ENCODE data around the gene METRN.

The METRN gene

DNA sequence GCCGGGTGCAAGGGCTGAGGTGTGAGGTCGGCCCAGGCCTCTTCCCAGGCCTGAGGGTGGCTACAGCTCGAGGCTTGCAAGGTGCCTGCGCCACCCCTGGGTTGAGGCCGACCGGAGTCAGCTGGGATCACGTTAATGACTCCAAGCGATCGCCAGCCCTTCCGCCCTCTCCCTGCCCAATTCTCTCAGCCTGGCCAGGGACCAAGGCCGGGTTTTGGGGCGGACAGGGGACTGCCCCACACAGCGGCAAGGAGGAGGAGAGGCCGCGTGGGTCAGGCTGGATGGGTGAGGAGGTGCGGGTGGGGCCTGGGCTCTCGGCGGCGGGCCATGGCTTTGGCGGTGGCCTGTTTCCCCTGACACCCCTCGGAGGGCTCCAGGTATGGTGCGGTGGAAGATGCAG lies 21.6 kb upstream of the METRN start:
- DNase-seq, result no peak

DNA sequence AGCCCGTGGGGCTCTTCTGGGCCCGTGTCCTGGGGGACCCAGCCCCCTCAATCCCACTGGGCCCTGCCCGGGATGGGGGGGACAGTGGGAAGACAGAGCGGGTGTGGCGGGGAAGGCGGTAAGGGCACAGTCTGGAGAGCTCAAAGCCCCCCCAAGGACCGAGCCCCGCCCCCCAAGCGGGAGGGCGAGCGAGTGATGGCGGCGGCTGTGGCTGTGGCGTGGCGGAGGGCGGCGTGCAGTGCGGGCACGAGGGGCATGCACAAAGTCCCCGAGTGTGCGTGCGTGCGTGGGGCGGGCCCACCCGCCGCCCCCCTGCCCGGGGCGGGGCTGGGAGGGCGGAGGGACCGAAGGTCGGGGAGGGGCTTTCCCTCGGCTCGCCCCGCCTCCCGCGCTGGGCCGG lies 21.2 kb upstream of the METRN start:
- no peak for DNase-seq

DNA sequence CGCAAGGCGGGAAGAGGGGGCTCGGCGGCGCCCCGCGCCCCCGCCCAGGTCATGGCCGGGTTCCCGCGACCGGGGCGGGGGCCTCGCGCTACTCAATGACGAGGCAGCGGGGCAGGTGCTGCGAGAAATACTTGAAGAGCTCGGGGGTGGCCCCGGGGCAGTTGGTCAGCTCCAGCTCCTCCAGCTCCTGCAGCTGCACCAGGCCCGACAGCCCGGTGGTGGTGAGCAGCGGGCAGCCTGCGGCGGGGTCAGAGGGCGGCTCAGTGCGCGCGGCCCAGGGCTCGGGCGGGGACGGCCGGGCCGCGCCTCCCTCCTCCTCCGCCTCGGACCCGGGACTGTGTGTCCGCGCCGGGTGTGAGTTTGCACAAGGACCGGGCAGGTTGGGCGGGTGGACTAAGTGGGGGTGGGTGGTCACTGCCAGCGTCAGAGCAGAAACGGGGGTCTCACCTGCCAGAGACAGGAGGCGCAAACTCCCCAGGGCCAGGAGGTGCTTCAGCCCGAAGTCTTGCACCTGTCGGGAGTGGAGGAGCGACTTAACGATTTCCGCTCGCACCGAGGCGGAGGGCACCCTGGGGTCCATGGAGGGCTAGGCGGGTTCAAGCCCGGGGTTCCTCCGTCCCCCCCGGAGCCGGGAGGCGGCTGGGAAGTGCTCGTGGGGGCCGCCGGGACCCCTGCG lies 20.6 kb upstream of the METRN start:
- no peak for DNase-seq

DNA sequence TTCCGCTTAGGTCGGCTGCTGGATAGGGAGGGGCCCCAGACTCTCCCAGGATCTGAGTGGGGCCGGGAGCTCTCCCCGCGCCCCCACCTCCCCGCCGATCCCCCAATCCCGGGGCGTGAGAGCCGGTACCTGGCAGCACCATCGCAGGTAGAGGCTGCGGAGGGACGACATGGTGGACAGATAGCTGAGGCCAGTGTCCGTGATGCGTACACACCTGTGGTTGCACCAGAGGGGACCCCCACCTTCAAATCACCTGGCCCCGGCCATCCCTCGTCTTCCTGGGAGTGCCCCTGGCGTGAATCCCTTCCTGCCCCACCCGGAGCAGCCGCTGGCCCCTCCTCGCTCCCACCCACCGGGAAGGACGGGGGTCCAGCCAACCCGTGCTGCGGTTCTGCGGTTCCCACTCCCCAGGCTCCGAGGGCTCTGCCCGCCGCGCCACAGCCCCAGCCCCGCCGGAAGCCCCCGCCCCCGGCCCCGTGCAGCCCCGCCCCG lies 20.0 kb upstream of the METRN start:
- no peak for DNase-seq

DNA sequence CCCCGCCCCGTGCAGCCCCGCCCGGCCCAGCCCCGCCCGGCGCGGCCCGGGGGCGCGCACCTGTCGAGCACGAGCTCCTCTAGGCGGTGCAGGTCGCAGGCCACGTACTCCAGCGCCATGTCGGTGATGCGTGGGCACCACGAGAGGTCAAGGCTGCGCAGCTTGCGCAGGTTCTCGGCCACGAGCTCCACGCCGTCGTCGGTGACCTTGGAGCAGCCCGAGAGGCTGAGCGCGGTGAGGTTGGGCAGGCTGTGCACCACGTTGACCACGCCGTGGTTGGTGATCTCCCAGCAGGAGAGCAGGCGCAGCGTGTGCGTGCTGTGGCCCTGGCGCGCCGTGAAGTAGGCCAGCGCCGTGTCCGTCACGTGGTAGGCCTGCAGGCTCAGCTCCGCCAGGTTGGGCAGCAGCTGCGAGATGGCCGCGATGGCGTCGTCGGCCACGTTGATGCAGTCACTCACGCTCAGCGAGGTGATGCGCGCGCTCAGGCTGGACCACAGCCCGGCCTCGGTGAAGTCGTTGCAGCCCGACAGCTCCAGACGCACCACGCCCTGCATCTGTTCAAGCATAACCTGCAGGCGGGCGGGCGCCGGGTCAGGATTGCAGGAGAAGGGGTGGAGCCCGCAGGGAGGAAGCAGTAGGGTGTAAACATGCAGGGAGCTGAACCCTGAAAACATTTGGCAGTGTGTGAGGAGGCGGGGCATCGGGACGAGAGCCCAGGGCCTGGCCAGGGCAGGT lies 19.4 kb upstream of the METRN start:
- DNase-seq, result peak; percentile 17

DNA sequence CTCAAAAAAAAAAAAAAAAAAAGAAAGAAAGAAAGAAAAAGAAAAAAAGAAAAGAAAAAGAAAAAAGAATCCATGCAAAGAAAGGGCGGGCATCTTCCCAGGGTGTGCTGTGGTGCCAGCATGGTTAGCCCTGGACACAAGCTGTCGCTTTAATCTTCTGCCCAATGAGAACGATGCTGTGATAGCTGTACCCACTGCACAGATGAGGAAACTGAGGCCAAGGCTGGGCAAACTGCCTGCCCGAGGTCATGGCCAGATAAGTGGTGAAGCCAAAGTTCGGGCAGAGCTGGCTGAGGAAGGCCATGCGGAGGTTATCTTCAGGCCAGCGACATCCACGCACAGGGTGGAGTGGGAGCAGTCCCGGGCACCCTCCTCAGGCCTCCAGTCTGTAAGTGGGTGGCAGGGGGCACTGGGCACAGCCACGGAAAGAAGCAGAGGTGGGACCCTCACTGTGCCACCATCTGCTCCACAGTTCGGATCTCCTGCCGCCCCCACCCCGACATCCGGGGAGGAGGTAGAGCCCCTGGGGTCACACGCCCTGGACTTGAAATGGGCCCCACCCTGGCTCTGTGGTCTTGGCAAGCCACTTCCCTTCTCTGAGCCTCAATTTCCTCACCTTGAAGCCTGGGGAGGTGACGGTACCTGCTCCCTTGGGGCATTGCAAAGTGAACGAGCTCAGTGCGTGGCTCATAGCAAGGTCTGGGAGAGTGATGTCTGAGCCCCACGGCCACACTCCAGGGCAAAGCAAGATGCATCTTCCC lies 15.8 kb upstream of the METRN start:
- DNase-seq, result no peak

DNA sequence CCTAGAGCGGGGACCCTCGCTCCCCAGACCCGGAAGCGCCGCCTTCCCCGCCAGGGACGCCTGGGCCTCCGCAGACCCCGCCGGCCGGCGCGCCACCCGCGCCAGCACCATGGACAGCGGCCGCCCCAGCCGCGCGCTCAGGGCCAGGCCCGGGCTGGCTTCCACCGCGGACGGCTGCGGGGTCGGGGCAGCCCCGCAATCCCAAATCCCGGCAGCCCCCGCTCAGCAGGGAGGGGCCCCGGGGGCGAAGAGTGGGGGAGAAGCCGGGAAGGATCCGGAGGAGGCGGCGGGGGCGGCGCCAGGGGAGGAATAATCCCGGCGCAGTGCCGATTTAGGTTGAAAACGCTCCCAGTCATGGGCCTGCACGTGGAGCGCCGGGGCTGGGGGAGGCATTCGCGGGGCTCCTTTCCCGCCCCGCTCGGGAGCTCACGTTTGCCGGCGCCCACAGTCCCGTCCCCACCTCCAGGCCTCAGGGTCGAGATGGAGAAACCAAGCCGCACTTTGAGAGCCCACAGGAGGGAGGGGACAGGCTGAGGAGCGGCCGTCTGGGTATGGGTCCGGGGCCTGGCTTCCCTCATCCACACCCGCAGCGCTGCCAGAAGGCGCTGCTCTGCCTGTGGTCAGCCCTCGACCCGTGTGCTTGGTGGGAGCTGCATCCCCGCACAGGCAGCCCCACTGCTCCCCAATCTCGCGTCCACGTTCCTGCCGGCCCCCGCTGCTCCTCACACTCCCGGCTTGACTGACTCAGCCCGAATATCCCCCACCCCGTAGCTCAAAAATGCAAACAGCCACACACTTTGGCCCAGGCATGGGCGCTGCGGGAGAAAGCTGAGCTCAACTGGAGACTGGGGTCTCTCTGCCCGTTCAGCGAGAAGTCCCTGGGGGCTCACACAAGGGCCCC lies 14.0 kb upstream of the METRN start:
- no peak for DNase-seq

DNA sequence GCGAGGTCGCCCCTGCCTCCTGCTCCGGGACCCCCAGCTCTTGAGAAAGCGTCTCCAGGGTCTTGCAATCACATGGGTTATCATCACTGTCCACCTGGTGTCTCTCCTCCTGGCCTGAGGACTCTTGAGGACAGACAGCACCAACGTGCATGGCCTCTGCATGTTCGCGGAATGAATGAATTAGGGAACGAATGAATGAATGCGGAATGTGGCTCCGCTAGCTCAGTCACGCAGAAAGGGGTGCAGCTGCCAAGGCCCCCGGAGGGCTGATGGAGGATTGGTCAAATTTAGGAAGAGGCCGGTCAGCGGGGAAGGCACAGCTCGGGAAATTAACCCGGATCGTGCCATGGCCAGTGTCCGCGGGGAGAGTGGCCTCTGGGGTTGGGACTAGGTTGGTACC lies 12.6 kb upstream of the METRN start:
- no peak for DNase-seq

DNA sequence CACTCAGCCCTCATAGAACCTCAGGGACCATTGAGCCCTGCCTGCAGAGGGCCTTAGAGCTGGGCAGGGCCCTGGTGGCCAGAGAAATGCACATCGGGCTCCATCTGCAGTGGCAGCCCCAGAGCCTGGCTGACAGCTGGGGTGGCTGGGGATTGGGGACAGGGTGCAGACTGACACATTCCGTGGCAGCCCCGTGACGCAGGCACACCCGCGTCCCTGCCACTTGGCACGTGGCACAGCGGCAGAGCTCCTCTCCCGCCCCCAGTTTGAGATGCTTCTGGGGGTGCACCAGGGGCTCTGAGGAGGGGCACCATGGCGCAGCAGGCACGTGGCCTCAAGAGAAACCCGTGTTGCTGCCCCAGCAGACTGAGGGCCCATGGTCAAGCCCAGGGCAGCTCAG lies 11.5 kb upstream of the METRN start:
- no peak for DNase-seq

DNA sequence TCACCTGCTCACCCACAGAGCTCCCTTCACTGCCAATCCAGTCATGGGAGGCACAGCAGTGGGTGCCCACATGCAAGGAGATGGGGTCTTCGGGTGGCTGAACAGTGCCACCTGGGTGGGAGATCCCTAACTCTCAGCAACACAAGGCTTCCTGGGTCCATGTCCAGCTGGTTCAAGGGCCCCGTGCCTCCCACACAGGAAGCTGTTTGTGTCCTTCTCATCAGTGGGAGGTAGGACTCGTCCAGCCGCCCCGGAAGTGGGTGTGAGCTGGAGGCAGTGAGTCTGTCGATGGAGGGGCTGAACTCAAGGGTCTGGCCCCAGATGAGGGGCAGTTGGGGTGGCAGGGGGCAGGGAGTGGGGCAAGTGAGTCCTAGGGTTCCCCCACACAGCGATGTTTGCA lies 10.9 kb upstream of the METRN start:
- DNase-seq, result no peak

DNA sequence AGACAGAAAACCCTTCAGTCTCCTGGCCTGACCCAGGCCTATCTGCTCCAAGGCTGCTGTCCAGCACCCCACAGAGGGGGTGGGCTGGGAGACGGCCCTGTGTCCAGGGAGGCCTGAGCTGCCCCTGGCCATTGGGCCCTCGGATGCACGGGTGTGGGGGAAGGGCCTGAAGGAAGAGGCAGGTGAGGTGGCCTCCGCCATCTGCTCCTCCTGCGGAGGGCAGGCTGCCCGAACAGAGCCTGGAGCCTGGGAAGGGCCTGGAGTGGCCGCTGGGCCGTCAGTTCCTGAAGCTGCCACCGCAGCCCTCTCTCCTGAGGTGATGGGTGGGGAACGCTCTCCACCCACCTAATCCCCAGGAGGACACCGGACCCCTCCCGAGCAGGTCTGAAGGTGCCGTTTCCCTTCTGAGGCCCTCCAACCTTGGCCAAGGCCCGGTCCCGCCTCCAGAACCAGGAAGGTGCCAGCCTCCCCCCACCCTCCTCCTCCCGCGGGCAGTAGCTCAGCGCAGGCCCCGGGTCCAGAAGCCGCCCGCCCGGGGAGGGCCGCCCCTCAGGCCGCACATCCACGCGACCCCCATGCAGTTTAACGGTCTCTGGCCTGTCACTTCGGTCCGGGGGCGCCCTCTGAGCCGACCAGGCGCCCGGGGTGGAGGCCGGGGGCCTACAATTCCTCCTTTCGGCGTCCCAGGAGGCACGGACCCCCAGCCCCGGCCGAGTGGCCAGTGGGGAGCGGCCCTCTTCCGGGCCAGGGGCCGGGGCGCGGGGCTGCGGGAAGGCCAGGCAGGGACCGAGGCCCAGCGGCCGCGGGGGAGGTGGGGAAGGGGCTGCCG lies 10.2 kb upstream of the METRN start:
- no peak for DNase-seq

DNA sequence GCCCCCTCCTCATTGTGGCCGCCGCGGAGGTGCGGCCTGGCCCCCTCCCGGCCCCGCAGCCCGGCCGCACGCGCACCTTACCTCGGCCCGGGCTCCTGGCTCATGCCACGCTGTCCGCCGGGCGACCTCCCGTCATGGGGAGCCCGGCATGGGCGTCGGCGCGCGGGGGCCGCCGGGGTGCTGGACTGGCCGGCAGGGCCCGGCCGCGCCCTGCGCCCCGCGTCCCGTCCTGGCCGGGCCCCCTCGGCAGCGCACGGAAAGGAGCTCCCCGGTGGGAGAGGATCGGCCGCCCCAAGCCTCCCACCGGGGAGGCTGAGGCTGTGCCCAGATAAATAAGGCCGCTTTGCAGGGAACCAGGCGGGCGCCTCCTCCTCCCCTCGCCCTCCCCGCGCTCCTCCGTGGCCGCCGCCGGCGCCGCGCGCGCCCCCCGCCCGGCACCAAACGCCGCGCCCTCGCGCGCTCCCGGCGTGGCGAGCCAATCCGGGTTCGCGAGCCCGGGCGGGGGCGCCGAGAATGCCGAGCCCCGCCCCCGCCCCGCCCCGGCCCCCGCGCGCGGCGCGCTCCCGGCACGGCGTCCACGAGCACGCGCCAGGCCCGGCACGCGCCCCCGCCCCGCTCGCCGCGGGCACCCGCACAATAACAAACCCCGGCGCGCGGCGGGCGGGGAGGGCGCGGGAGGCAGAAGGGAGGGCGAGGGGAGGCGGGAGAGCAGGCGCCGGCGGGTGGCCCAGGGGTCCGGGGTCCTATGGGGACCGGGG lies 9.3 kb upstream of the METRN start, which contains the start of gene FBXL16:
Gene FBXL16 (minus strand): TSS at position 371 of the 758 bp plus-strand sequence. CDS start 8,396 bp downstream, outside the sequence.
- peak; percentile 79 for DNase-seq

DNA sequence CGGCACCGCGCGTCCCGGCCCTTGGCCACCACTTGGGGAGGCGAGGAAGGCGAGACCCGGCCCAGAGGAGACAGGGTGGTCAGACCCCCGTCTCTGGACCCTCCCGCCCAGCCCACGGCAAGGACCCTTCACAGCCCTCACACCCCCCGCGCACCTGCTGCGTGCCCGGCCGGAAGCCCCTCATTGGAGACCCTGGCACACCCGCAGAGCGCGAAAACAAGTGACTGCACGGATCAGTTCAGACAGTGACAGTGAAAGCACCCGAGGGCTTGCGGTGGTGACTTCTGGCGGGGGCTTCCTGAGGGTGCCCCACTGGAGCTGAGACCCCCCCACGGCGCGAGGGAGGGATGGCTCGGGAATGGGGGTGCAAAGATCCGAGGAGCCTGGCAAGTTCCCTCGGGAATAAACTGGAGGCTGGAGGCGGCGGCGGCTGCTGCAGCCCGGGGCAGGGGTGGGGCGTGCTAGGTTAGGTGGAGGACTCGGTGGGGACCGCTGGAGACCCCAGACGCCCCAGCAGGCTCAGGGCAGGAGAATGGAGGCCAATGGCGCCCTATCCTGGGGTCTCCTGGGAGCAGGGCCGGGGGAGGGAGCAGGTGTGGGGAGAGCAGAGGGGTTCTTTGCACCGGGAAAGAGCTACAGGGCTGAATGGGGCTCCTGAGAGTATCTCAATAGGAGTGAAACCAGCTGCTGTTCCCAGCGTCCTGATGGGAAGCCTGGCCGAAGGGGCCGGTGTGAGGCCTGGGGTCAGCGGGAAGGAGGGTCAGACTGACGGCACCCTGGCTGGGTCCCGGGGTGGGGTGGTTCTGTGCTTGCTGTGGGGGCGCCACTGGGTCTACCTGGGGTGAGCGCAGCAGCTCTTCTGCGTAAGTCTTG lies 8.5 kb upstream of the METRN start:
- DNase-seq, result peak; percentile 43

DNA sequence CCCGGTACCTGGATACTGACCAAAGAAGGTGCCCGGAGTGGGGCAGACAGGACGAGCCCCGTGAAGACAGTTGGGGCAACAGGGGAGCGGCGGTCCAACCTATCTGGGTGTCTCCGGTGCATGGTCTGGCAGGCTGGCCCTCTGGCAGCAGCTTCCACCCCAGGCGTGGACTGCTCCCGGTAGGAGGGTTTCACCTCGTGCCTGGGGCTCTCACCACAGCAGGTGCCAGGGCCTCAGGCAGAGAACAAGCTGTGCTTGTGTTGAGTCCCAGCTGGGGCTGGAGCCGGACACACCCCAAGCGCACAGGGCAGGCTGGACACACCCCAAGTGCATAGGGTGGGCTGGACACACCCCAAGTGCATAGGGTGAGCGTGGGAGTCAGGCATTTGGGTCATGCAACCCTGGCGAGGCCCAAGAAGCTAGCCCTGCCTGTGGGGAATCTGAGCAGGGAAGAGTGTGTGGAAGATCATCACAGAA lies 7.8 kb upstream of the METRN start:
- DNase-seq, result no peak

DNA sequence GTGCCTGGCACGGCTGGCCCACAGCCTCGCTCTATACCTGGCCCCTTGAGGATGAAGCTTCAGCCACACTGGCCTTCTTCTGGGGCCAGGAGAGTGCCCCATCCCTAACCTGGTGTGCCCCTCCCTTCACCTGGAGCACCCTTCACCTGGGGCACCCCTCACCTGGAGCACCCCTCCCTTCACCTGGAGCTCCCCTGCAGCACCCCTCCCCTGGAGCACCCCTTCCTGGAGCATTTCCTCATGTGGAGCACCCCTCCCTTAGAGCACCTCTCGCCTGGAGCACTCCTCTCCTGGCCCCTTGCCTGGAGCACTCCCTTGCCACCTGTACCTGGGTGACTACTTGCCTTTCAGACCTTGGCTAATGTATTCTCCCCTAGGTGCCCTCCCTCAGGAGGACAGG lies 6.9 kb upstream of the METRN start:
- no peak for DNase-seq

DNA sequence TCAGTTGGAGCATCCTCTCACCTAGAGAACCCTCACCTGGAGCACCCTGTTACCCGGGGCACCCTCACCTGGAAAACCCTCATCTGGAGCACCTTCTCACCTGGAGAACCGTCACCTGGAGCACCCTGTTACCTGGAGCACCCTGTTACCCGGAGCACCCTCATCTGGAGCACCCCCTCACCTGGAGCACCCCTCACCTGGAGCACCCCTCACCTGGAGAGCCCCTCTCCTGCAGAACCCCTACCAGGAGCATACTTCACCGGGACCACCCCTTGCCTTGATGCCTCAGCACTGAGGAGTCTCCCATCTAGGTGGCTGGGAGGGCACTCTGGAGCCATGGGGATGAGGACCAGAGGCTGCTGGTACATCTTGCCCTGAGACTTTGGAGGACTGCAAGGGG lies 6.0 kb upstream of the METRN start:
- no peak for DNase-seq

DNA sequence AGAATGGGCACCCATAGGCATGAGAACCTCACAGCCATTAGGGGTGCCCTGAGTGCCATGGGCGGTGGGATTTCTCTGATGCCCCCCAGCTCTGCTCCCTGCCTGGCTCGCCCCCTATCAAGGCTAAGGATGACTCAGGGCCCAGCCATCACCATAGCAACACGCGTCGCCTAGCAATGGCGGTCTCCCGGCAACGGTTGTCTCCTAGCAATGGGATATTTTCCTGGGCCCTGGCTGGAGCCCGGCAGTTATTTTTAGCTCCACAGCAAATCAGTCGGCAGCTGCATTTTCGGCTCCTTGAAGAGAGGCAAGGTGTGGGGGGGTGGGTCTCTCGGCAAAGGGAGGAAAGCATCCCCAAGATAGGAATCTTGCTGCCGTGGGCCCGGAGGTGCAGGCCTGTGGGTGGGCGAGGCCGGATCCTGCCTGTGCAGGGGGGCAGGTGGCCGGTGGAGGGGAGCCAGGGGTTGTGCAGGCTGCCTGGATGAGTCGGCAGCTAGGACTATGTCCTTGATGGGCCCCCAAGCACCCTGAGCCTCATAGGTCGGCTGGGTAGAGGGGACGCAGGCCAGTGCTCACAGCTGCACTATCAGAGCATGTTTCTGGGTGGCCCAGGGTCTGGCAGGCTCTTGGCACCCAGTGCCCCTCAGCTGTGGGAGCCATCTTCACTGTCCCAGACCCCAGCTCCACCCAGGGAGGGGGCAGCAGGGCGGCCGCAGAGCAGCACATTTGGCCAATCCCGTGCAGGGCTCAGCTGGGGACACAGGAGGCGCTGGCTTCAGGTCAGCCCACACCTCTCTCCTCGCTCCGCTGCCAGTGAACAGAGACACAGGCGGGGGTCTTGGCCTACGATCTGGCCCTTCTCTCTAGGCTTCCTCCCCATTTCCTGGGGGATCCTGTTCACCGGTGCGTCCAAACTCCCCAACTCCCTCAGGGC lies 5.1 kb upstream of the METRN start:
- DNase-seq, result peak; percentile 91

DNA sequence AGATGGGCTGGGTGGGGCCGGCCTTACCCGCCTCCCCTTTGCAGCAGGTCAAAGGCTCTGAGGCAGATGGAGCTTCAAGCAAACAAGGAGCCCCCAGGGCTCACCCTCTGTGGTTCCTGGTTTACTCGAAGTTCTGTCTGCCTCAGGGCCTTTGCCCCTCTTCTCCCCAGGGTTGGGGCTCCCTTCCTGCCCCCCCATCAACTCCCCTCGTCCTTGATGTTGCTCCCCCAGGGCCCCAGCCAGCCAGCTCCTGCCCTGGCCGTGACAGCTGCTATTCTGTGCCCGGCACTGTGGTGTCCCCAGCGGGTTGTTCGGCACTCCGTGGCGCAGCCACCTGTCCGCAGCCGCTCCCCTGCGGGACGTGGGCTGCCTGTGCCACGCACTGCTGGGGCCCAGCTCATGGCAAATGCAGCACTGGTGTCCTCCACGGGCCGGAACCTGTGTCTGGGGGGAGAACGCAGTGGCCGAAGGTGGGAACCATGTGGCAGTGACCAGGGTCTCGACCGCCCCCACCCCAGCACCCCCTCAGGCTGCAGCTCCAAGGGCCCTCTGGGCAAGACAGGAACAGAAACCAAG lies 4.3 kb upstream of the METRN start:
- no peak for DNase-seq
